ENCODE data around the gene KLHDC3. TPM values are rescaled to one million over a fixed set of nuclear protein-coding genes. Genes with fewer than 3 reads are reported as not detected.

Gene KLHDC3
- total and polyA plus RNA-seq, 9 of the 15 experiments (the other 6 are each of a cell fraction or from before 2014, with no cell fraction given), result 4.5 to 171 (median 107) TPM

GRCh38 chr6:43013843-43014433, at the start of gene KLHDC3, which contains the start of gene MEA1 (continued):
- TF ChIP-seq ZBTB12 (CRISPR knock-in tag; IDR thresholded peaks at IDR 0.05), result peak; percentile 67
- TF ChIP-seq CAMTA2 (CRISPR knock-in tag; conservative IDR thresholded peaks at IDR 0.05), result no peak
- TF ChIP-seq ESRRA (IDR thresholded peaks at IDR 0.05; ENCODE audit: borderline replicate concordance, low read depth), result peak; percentile 38; the same call in 1 of the 2 replicates
- TF ChIP-seq ZNF316 (IDR thresholded peaks at IDR 0.05), result peak; percentile 36; the same call in 1 of the 2 replicates
- TF ChIP-seq FOXP1 (CRISPR knock-in tag; IDR thresholded peaks at IDR 0.05), result peak; percentile 93; the same call in 1 of the 2 replicates
- peak; percentile 88 for TF ChIP-seq ELF1 (tag; IDR thresholded peaks at IDR 0.05)
- no peak for TF ChIP-seq CEBPG (CRISPR knock-in tag; IDR thresholded peaks at IDR 0.05)
- no peak for TF ChIP-seq CEBPG (tag; conservative IDR thresholded peaks at IDR 0.05 in 1 of 2, IDR thresholded peaks at IDR 0.05 in 1 of 2)
- no peak for TF ChIP-seq HDAC8 (tag; IDR thresholded peaks at IDR 0.05)
- TF ChIP-seq JUN (IDR thresholded peaks at IDR 0.05; ENCODE audit: borderline replicate concordance, low read depth, low read length), result peak; percentile 58; the same call in 1 of the 2 replicates
- TF ChIP-seq JUN (CRISPR knock-in tag; IDR thresholded peaks at IDR 0.05; ENCODE audit: borderline replicate concordance), result no peak
- TF ChIP-seq LEF1 (IDR thresholded peaks at IDR 0.05), result peak; percentile 67
- no peak for TF ChIP-seq PTTG1 (tag; IDR thresholded peaks at IDR 0.05; ENCODE audit: low read depth)
- no peak for TF ChIP-seq ZNF586 (CRISPR knock-in tag; conservative IDR thresholded peaks at IDR 0.05)
- TF ChIP-seq ZNF121 (CRISPR knock-in tag; conservative IDR thresholded peaks at IDR 0.05), result no peak
- peak; percentile 27; the same call in 1 of the 2 replicates for TF ChIP-seq HDAC2 (IDR thresholded peaks at IDR 0.05)
- peak; percentile 91 for TF ChIP-seq POLR2G (IDR thresholded peaks at IDR 0.05; ENCODE audit: low read depth, low read length)
- TF ChIP-seq BRF1 (IDR thresholded peaks at IDR 0.05; ENCODE audit: borderline replicate concordance, extremely low read depth, insufficient read length), result no peak
- no peak for TF ChIP-seq NFIX (CRISPR knock-in tag; IDR thresholded peaks at IDR 0.05; ENCODE audit: low read depth)
- TF ChIP-seq CXXC5 (CRISPR knock-in tag; IDR thresholded peaks at IDR 0.05), result peak; percentile 90
- TF ChIP-seq ELK1 (CRISPR knock-in tag; IDR thresholded peaks at IDR 0.05), result no peak
- no peak for TF ChIP-seq ZNF23 (CRISPR knock-in tag; IDR thresholded peaks at IDR 0.05)
- TF ChIP-seq, protein P1, sequence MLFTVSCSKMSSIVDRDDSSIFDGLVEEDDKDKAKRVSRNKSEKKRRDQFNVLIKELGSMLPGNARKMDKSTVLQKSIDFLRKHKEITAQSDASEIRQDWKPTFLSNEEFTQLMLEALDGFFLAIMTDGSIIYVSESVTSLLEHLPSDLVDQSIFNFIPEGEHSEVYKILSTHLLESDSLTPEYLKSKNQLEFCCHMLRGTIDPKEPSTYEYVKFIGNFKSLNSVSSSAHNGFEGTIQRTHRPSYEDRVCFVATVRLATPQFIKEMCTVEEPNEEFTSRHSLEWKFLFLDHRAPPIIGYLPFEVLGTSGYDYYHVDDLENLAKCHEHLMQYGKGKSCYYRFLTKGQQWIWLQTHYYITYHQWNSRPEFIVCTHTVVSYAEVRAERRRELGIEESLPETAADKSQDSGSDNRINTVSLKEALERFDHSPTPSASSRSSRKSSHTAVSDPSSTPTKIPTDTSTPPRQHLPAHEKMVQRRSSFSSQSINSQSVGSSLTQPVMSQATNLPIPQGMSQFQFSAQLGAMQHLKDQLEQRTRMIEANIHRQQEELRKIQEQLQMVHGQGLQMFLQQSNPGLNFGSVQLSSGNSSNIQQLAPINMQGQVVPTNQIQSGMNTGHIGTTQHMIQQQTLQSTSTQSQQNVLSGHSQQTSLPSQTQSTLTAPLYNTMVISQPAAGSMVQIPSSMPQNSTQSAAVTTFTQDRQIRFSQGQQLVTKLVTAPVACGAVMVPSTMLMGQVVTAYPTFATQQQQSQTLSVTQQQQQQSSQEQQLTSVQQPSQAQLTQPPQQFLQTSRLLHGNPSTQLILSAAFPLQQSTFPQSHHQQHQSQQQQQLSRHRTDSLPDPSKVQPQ (CRISPR knock-in tag; IDR thresholded peaks at IDR 0.05; ENCODE audit: borderline replicate concordance), result 0 out of 2 replicates have a peak, but pooled peaks have one; percentile 49
- no peak for TF ChIP-seq ZBTB1 (CRISPR knock-in tag; IDR thresholded peaks at IDR 0.05; ENCODE audit: borderline replicate concordance, low read depth)
- no peak for TF ChIP-seq TAF9B (IDR thresholded peaks at IDR 0.05; ENCODE audit: partially characterized antibody)
- TF ChIP-seq ZNF57 (CRISPR knock-in tag; IDR thresholded peaks at IDR 0.05), result no peak
